Posterior vena cava (tissue), 2 donors: ENCODE results near the gene AHRR. TPM values are rescaled to one million over a fixed set of nuclear protein-coding genes. Genes with fewer than 3 reads are reported as not detected.
"Not testable (repeated sequence)": the region's sequence is repeated elsewhere in the genome, so short reads cannot be mapped to it uniquely, and the experiment has no call there.

Experiments
- DNase-seq: peaks from one replicate; pipeline ENCODE4 v3.0.0-alpha.2; 2020; ENCODE audit warnings: low spot score
- intact Hi-C, 2 donors: fragments of 100-400 bp; cut with DNase I; formaldehyde crosslinking; loops; one replicate each; pipeline versions ENCODE4 v1.14.1 to v1.14.2; 2022 to 2023
- long read RNA-seq, 2 donors: library from polyadenylated mRNA; unstranded; transcript quantifications; one replicate each; pipeline ENCODE4 v2.0.0, GENCODE V29; 2020 to 2021
- total RNA-seq, 2 donors: library from RNA; stranded (reverse); fragmentation: NEBNext Ultra II Directional; extraction: Animal tissue kit (Norgen Biotek cat#: 25700); gene quantifications; one replicate each; pipeline ENCODE4 v1.2.1, GENCODE V29; 2021
- donor health status: DM: yes; HTN: yes; CAD: no.
- donor health status: DM: yes; HTN: yes; CAD: no.

AHRR gene
- 1 to 10 TPM in 1 of 2 donors, under 1 TPM in 1; 0.69 to 2.9 TPM for total RNA-seq
- long read RNA-seq, donor 1, partial matches to known transcripts, result 0 of 1 reads
- long read RNA-seq, donor 1, other reads (novel, unspliced or antisense), result 1 of 1 reads
- long read RNA-seq, donor 2, partial matches to known transcripts, result 0 of 1 reads
- long read RNA-seq, donor 2, other reads (novel, unspliced or antisense), result 1 of 1 reads

GRCh38 chr5:321230-321725 is at the start of gene AHRR:
Gene AHRR, plus strand, starts transcription at chr5:321714. Its CDS starts 22,189 bp downstream, at chr5:343903.
- DNase-seq, result no peak
- intact Hi-C loops, result loop anchor here in 1 of 2 donors (5.0 kb wide), 1 partner anchor 116 kb away; no protein-coding TSS in a partner anchor

- intact Hi-C loops, DNase-seq: not testable (repeated sequence)
These were observed 49.7 kb upstream of the AHRR start for GRCh38 chr5:271828-272167.

GRCh38 chr5:273091-273490 is 48.4 kb upstream of the AHRR start:
- intact Hi-C loops, DNase-seq: not testable (repeated sequence)

GRCh38 chr5:273491-273890 is 48.0 kb upstream of the AHRR start:
- intact Hi-C loops, result not testable (repeated sequence)

GRCh38 chr5:274346-274745 is 47.2 kb upstream of the AHRR start:
- intact Hi-C loops, DNase-seq: not testable (repeated sequence)

More at GRCh38 chr5:273491-273890, 48.0 kb upstream of the AHRR start:
- DNase-seq, result not testable (repeated sequence)

GRCh38 chr5:278646-279045 is 42.9 kb upstream of the AHRR start:
- intact Hi-C loops, result no loop called here
- no peak for DNase-seq

- intact Hi-C loops, DNase-seq: not testable (repeated sequence)
These were observed 42.4 kb upstream of the AHRR start for GRCh38 chr5:279051-279665.

- DNase-seq, result no peak
- intact Hi-C loops, result no loop called here
These were observed 35.4 kb upstream of the AHRR start for GRCh38 chr5:285991-286557.

- intact Hi-C loops, result not testable (repeated sequence)
These were observed 31.3 kb upstream of the AHRR start for GRCh38 chr5:290200-290599.

GRCh38 chr5:291345-291744 is 30.2 kb upstream of the AHRR start:
- intact Hi-C loops, DNase-seq: not testable (repeated sequence)

More at GRCh38 chr5:290200-290599, 31.3 kb upstream of the AHRR start:
- not testable (repeated sequence) for DNase-seq

- intact Hi-C loops, DNase-seq: not testable (repeated sequence)
These were observed 26.7 kb upstream of the AHRR start for GRCh38 chr5:294788-295187.

- intact Hi-C loops, result not testable (repeated sequence)
These were observed 25.3 kb upstream of the AHRR start for GRCh38 chr5:296207-296606.

GRCh38 chr5:296954-297353 is 24.6 kb upstream of the AHRR start:
- intact Hi-C loops, DNase-seq: not testable (repeated sequence)

More at GRCh38 chr5:296207-296606, 25.3 kb upstream of the AHRR start:
- DNase-seq, result not testable (repeated sequence)

- intact Hi-C loops, DNase-seq: not testable (repeated sequence)
These were observed 24.1 kb upstream of the AHRR start for GRCh38 chr5:297448-297847.

GRCh38 chr5:297991-298736 is 23.4 kb upstream of the AHRR start:
- intact Hi-C loops, DNase-seq: not testable (repeated sequence)

- no peak for DNase-seq
- intact Hi-C loops, result no loop called here
These were observed 22.8 kb upstream of the AHRR start for GRCh38 chr5:298737-299125.

- intact Hi-C loops, DNase-seq: not testable (repeated sequence)
These were observed 21.6 kb upstream of the AHRR start for GRCh38 chr5:299921-300320.

GRCh38 chr5:300691-301435 is 20.7 kb upstream of the AHRR start:
- peak; percentile 47 for DNase-seq
- intact Hi-C loops, result not testable (repeated sequence)

GRCh38 chr5:302416-302815 is 19.1 kb upstream of the AHRR start:
- DNase-seq, intact Hi-C loops: not testable (repeated sequence)
